ENCODE measurements around the gene ZBTB5. TPM values are rescaled to one million over a fixed set of nuclear protein-coding genes. Genes with fewer than 3 reads are reported as not detected.
A peak's percentile ranks its signal among the peaks of the same experiment; 100 is the strongest.

ZBTB5 gene
- polyA plus RNA-seq, 1 donor = 16.2 TPM

DNA sequence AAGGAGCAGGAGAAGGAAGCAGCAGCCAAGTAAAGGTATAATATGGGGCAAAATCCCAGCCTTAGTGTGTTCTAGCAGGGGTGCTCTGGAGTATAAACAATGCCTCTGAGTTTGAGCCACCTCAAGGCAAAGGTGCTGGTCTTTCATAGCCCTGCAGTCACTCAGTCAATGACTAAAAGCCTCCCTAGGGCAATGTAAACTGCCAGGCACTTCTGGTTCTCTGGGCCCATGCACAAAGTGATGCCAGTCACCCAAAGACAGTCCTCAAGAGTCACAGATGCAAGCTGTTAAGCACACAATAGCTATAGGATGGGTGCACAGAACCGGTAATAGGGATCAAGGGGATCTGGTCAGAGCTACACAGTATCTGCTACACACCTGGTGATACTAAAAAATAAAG is 12.6 kb downstream of the ZBTB5 start:
- no peak overlapping the region for H3K27ac ChIP-seq (ENCODE audit: low read length)
- H3K27me3 ChIP-seq (ENCODE audit: control insufficient read depth, insufficient read depth, low read length) = no peaks in the 10 kb centered on the region
- H3K4me3 ChIP-seq (ENCODE audit: low read length) = no peak overlapping the region
- H3K9me3 ChIP-seq (ENCODE audit: control insufficient read depth, low read depth, low read length) = peaks cover 5% of the 10 kb centered on the region
- H3K4me1 ChIP-seq (ENCODE audit: control insufficient read depth, insufficient read depth, low read length) = no peaks in the 10 kb centered on the region
- DNase-seq = no peak
- peaks cover 12% of the 10 kb centered on the region for H3K36me3 ChIP-seq (ENCODE audit: control insufficient read depth, insufficient read depth, low read length)
- no CpG with 5 or more reads among the region's 1 CpG for WGBS (ENCODE audit: insufficient coverage, low lambda C conversion rate)

GRCh38 chr9:37451628-37452027 is 13.6 kb downstream of the ZBTB5 start:
- no peak overlapping the region for H3K4me3 ChIP-seq (ENCODE audit: low read length)
- WGBS (ENCODE audit: insufficient coverage, low lambda C conversion rate) = 100% methylated on average over 1 of the region's 3 CpGs
- peaks cover 12% of the 10 kb centered on the region for H3K36me3 ChIP-seq (ENCODE audit: control insufficient read depth, insufficient read depth, low read length)
- DNase-seq = no peak
- H3K4me1 ChIP-seq (ENCODE audit: control insufficient read depth, insufficient read depth, low read length) = no peaks in the 10 kb centered on the region
- peaks cover 5% of the 10 kb centered on the region for H3K9me3 ChIP-seq (ENCODE audit: control insufficient read depth, low read depth, low read length)
- H3K27ac ChIP-seq (ENCODE audit: low read length) = no peak overlapping the region
- no peaks in the 10 kb centered on the region for H3K27me3 ChIP-seq (ENCODE audit: control insufficient read depth, insufficient read depth, low read length)

- no peak overlapping the region for H3K4me3 ChIP-seq (ENCODE audit: low read length)
- no peak for DNase-seq
- H3K9me3 ChIP-seq (ENCODE audit: control insufficient read depth, low read depth, low read length) = peaks cover under 1% of the 10 kb centered on the region
- H3K36me3 ChIP-seq (ENCODE audit: control insufficient read depth, insufficient read depth, low read length) = peaks cover 12% of the 10 kb centered on the region
- H3K27me3 ChIP-seq (ENCODE audit: control insufficient read depth, insufficient read depth, low read length) = no peaks in the 10 kb centered on the region
- H3K4me1 ChIP-seq (ENCODE audit: control insufficient read depth, insufficient read depth, low read length) = no peaks in the 10 kb centered on the region
- 100% methylated on average over 1 of the region's 12 CpGs for WGBS (ENCODE audit: insufficient coverage, low lambda C conversion rate)
- H3K27ac ChIP-seq (ENCODE audit: low read length) = no peak overlapping the region
Observed at GRCh38 chr9:37449862-37450632, 15.2 kb downstream of the ZBTB5 start.

DNA sequence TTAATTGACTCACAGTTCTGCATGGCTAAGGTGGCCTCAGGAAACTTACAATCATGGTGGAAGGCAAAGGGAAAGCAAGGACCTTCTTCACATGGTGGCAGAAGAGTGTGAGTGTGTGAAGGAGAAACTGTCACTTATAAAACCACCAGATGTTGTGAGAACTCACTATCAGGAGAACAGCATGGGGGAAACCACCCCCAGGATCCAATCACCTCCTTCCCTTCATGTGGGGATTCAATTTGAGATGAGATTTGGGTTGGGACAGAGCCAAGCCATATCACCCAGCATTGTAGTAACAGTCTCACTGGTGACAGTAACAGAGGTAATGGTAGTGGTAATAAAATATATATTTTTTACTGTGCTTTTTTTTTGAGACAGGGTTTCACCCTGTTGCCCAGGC is 18.1 kb downstream of the ZBTB5 start:
- H3K27me3 ChIP-seq (ENCODE audit: control insufficient read depth, insufficient read depth, low read length) = no peaks in the 10 kb centered on the region
- no peaks in the 10 kb centered on the region for H3K4me1 ChIP-seq (ENCODE audit: control insufficient read depth, insufficient read depth, low read length)
- H3K4me3 ChIP-seq (ENCODE audit: low read length) = no peak overlapping the region
- H3K36me3 ChIP-seq (ENCODE audit: control insufficient read depth, insufficient read depth, low read length) = peaks cover 21% of the 10 kb centered on the region
- no peak for DNase-seq
- no peak overlapping the region for H3K27ac ChIP-seq (ENCODE audit: low read length)
- H3K9me3 ChIP-seq (ENCODE audit: control insufficient read depth, low read depth, low read length) = no peaks in the 10 kb centered on the region

GRCh38 chr9:37446401-37446800 is 18.8 kb downstream of the ZBTB5 start:
- DNase-seq = no peak
- WGBS (ENCODE audit: insufficient coverage, low lambda C conversion rate) = no CpG with 5 or more reads among the region's 4 CpGs
- Histone ChIP-seq H3K27me3 (ENCODE audit: control insufficient read depth, insufficient read depth, low read length) (no peaks in the 10 kb centered on the region), H3K4me1 (ENCODE audit: control insufficient read depth, insufficient read depth, low read length) (no peaks in the 10 kb centered on the region), H3K27ac (ENCODE audit: low read length) (no peak overlapping the region), H3K36me3 (ENCODE audit: control insufficient read depth, insufficient read depth, low read length) (peaks cover 28% of the 10 kb centered on the region), H3K4me3 (ENCODE audit: low read length) (no peak overlapping the region), H3K9me3 (ENCODE audit: control insufficient read depth, low read depth, low read length) (no peaks in the 10 kb centered on the region)

DNA sequence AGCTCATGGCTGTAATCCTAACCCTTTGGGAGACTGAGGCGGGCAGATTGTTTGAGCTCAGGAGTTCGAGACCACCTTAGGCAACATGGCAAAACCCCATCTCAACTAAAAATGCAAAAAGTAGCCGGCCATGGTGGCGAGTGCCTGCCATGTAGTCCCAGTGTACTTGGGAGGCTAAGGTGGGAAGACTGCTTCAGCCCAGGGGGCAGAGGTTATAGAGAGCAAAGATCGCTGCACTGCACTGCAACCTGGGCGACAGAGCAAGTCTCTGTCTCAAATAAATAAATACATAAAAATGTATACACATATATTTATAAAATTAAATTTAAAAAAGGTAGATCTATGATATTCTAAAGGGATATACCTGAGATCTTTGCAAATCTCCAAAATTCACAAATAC is 19.4 kb downstream of the ZBTB5 start:
- Histone ChIP-seq H3K4me1 (ENCODE audit: control insufficient read depth, insufficient read depth, low read length) (no peaks in the 10 kb centered on the region), H3K9me3 (ENCODE audit: control insufficient read depth, low read depth, low read length) (no peaks in the 10 kb centered on the region), H3K27me3 (ENCODE audit: control insufficient read depth, insufficient read depth, low read length) (no peaks in the 10 kb centered on the region), H3K27ac (ENCODE audit: low read length) (no peak overlapping the region), H3K36me3 (ENCODE audit: control insufficient read depth, insufficient read depth, low read length) (peaks cover 33% of the 10 kb centered on the region), H3K4me3 (ENCODE audit: low read length) (no peak overlapping the region)
- WGBS (ENCODE audit: insufficient coverage, low lambda C conversion rate) = no CpG with 5 or more reads among the region's 6 CpGs
- no peak for DNase-seq

DNA sequence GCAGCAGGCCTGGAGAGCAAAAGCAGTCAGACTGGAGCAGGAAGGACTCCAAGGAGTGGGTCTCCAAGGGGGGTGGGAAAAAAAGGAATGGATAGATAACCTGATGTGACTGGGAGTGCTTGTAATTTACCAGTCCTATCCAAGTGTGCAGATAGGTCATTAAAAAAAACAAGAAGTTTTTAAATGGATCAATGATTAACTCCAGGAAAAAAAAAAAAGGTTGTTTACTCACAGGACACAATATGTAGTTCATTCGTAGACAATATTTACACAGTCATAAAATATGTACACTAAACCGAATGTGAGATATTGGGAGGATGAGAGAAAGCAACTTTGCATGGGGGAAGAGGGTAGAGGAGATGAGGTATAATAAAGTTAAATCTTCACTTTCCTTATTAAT is 20.4 kb downstream of the ZBTB5 start:
- no peak for DNase-seq
- H3K4me3 ChIP-seq (ENCODE audit: low read length) = no peak overlapping the region
- H3K27me3 ChIP-seq (ENCODE audit: control insufficient read depth, insufficient read depth, low read length) = no peaks in the 10 kb centered on the region
- no peaks in the 10 kb centered on the region for H3K9me3 ChIP-seq (ENCODE audit: control insufficient read depth, low read depth, low read length)
- peaks cover 40% of the 10 kb centered on the region for H3K36me3 ChIP-seq (ENCODE audit: control insufficient read depth, insufficient read depth, low read length)
- H3K27ac ChIP-seq (ENCODE audit: low read length) = no peak overlapping the region
- no peaks in the 10 kb centered on the region for H3K4me1 ChIP-seq (ENCODE audit: control insufficient read depth, insufficient read depth, low read length)
- WGBS (ENCODE audit: insufficient coverage, low lambda C conversion rate) = 21% methylated on average over 2 of the region's 2 CpGs

DNA sequence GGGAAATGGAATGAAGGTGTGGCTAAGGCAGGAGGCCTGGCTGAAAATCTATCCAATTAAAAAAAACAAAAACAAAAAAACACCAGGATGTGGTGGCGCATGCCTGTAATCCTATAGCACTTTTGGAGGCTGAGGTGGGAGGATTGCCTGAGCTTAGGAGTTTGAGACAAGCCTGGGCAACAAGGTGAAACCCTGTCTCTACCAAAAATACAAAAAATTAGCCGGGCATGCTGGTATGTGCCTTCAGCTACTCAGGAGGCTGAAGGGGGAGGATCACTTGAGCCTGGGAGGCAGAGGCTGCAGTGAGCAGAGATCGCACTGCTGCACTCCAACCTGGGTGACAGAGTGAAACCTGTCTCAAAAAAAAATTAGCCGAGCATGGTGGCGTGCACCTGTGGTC is 21.7 kb downstream of the ZBTB5 start:
- peaks cover 49% of the 10 kb centered on the region for H3K36me3 ChIP-seq (ENCODE audit: control insufficient read depth, insufficient read depth, low read length)
- DNase-seq = no peak
- no CpG with 5 or more reads among the region's 5 CpGs for WGBS (ENCODE audit: insufficient coverage, low lambda C conversion rate)

GRCh38 chr9:37442556-37442955 is 22.7 kb downstream of the ZBTB5 start:
- no peak overlapping the region for H3K4me3 ChIP-seq (ENCODE audit: low read length)
- WGBS (ENCODE audit: insufficient coverage, low lambda C conversion rate) = 83% methylated on average over 1 of the region's 2 CpGs
- no peak for DNase-seq
- H3K27me3 ChIP-seq (ENCODE audit: control insufficient read depth, insufficient read depth, low read length) = no peaks in the 10 kb centered on the region
- H3K9me3 ChIP-seq (ENCODE audit: control insufficient read depth, low read depth, low read length) = no peaks in the 10 kb centered on the region
- H3K36me3 ChIP-seq (ENCODE audit: control insufficient read depth, insufficient read depth, low read length) = peaks cover 54% of the 10 kb centered on the region
- H3K4me1 ChIP-seq (ENCODE audit: control insufficient read depth, insufficient read depth, low read length) = peaks cover 4% of the 10 kb centered on the region
- no peak overlapping the region for H3K27ac ChIP-seq (ENCODE audit: low read length)

More for the DNA sequence above, 21.7 kb downstream of the ZBTB5 start:
- H3K27ac ChIP-seq (ENCODE audit: low read length) = no peak overlapping the region
- H3K4me3 ChIP-seq (ENCODE audit: low read length) = no peak overlapping the region
- no peaks in the 10 kb centered on the region for H3K4me1 ChIP-seq (ENCODE audit: control insufficient read depth, insufficient read depth, low read length)
- no peaks in the 10 kb centered on the region for H3K9me3 ChIP-seq (ENCODE audit: control insufficient read depth, low read depth, low read length)
- no peaks in the 10 kb centered on the region for H3K27me3 ChIP-seq (ENCODE audit: control insufficient read depth, insufficient read depth, low read length)

- Histone ChIP-seq H3K9me3 (ENCODE audit: control insufficient read depth, low read depth, low read length) (no peaks in the 10 kb centered on the region), H3K27me3 (ENCODE audit: control insufficient read depth, insufficient read depth, low read length) (no peaks in the 10 kb centered on the region), H3K4me1 (ENCODE audit: control insufficient read depth, insufficient read depth, low read length) (peaks cover 4% of the 10 kb centered on the region), H3K4me3 (ENCODE audit: low read length) (no peak overlapping the region), H3K27ac (ENCODE audit: low read length) (no peak overlapping the region), H3K36me3 (ENCODE audit: control insufficient read depth, insufficient read depth, low read length) (peaks cover 61% of the 10 kb centered on the region)
- WGBS (ENCODE audit: insufficient coverage, low lambda C conversion rate) = no CpG with 5 or more reads among the region's 21 CpGs
- DNase-seq = no peak
Observed at GRCh38 chr9:37441776-37442370, 23.4 kb downstream of the ZBTB5 start.

- peaks cover 4% of the 10 kb centered on the region for H3K4me1 ChIP-seq (ENCODE audit: control insufficient read depth, insufficient read depth, low read length)
- H3K9me3 ChIP-seq (ENCODE audit: control insufficient read depth, low read depth, low read length) = no peaks in the 10 kb centered on the region
- peaks cover 91% of the 10 kb centered on the region for H3K36me3 ChIP-seq (ENCODE audit: control insufficient read depth, insufficient read depth, low read length)
- H3K27ac ChIP-seq (ENCODE audit: low read length) = no peak overlapping the region
- no CpG with 5 or more reads among the region's 3 CpGs for WGBS (ENCODE audit: insufficient coverage, low lambda C conversion rate)
- DNase-seq = peak; percentile 38 to 59
- no peak overlapping the region for H3K4me3 ChIP-seq (ENCODE audit: low read length)
- H3K27me3 ChIP-seq (ENCODE audit: control insufficient read depth, insufficient read depth, low read length) = no peaks in the 10 kb centered on the region
Observed at GRCh38 chr9:37438359-37438758, 26.9 kb downstream of the ZBTB5 start.

Data from large intestine (tissue), 3 donors.